Measurements from ENCODE around the gene THAP4.

DNA sequence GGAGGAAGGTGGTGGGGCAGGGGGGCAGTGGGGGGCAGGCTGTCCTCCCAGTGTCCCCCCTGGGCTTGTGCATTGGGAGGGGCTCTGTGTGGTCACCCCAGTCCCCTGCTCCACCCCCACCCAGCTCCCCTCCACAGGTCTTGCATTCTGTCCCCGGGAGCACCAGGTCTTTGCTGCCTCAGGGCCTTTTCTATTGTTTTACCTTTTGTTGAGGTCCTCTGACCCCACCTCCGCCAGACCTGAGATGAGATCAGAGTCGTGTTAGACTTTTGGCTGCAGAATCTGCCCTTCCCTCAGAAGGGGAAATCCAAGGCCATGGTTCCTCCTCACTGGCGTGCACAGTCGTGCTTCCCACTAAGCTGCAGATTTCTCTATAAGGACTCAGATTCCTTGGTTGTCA, 21.3 kb upstream of the THAP4 start:
- TF ChIP-seq RCOR1 (IDR thresholded peaks at IDR 0.05; ENCODE audit: insufficient replicate concordance, low read length) (no peak), BHLHE40 (IDR thresholded peaks at IDR 0.05; ENCODE audit: low read depth, low read length) (no peak), POLR2A (IDR thresholded peaks at IDR 0.05; ENCODE audit: low read depth, low read length) (no peak), MAZ (IDR thresholded peaks at IDR 0.05; ENCODE audit: borderline replicate concordance, low read depth, low read length) (no peak), MAFK (IDR thresholded peaks at IDR 0.05; ENCODE audit: low read depth, low read length) (no peak), RAD21 (IDR thresholded peaks at IDR 0.05; ENCODE audit: low read length) (no peak), SMC3 (IDR thresholded peaks at IDR 0.05; ENCODE audit: low read depth, low read length) (no peak), CHD1 (IDR thresholded peaks at IDR 0.05; ENCODE audit: low read depth, low read length) (no peak), CEBPB (IDR thresholded peaks at IDR 0.05; ENCODE audit: low read depth, low read length) (no peak), MXI1 (IDR thresholded peaks at IDR 0.05; ENCODE audit: borderline replicate concordance, low read depth, low read length) (no peak), FOS (IDR thresholded peaks at IDR 0.05; ENCODE audit: low read depth, low read length) (no peak), RFX5 (IDR thresholded peaks at IDR 0.05; ENCODE audit: low read depth, low read length) (no peak)
- TF ChIP-seq, protein P1, sequence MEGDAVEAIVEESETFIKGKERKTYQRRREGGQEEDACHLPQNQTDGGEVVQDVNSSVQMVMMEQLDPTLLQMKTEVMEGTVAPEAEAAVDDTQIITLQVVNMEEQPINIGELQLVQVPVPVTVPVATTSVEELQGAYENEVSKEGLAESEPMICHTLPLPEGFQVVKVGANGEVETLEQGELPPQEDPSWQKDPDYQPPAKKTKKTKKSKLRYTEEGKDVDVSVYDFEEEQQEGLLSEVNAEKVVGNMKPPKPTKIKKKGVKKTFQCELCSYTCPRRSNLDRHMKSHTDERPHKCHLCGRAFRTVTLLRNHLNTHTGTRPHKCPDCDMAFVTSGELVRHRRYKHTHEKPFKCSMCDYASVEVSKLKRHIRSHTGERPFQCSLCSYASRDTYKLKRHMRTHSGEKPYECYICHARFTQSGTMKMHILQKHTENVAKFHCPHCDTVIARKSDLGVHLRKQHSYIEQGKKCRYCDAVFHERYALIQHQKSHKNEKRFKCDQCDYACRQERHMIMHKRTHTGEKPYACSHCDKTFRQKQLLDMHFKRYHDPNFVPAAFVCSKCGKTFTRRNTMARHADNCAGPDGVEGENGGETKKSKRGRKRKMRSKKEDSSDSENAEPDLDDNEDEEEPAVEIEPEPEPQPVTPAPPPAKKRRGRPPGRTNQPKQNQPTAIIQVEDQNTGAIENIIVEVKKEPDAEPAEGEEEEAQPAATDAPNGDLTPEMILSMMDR (conservative IDR thresholded peaks at IDR 0.05; ENCODE audit: low read depth, low read length) = no peak
- TF ChIP-seq, protein P2, sequence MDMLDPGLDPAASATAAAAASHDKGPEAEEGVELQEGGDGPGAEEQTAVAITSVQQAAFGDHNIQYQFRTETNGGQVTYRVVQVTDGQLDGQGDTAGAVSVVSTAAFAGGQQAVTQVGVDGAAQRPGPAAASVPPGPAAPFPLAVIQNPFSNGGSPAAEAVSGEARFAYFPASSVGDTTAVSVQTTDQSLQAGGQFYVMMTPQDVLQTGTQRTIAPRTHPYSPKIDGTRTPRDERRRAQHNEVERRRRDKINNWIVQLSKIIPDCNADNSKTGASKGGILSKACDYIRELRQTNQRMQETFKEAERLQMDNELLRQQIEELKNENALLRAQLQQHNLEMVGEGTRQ (IDR thresholded peaks at IDR 0.05; ENCODE audit: low read depth, low read length) = no peak
